Measurements from ENCODE around the gene SH3PXD2A.

SH3PXD2A gene

DNA sequence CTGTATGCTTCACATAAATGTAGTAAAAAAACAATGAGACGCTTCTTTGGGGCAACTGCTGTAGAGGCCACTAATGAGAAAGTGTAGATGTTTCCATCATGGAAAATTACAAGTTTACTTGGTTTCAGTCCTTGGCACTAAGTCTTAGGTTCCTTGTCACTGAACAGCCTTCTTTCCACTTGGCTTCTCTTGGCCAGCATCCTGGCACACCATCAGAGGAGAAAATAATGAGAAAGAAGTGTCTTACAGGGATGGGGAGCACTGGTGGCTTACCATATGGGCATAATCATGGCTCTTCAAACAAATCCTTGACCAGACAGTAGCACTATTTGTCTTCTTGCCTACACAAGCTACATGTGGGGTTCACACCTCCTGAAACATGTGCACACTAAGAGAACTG, 22.5 kb upstream of the SH3PXD2A start:
- no peak for DNase-seq

DNA sequence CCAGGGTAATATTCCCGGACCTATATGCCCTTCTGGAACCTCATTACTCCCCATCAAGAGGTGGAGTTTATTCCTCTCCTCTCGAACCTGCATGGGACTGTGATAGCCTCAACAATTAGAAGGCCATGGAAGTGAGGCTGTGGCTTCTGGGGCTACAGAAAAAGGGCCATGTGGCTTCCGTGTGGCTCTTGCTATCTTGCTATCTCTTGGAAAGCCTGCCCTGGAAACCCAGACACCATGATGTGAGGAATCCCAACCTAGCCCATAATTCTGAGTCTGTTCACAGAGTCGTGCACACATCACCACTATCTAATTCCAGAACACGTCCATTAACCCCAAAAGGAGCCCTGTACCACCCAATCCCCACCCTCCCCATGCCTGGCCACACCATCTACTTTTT, 20.8 kb upstream of the SH3PXD2A start:
- no peak for DNase-seq

DNA sequence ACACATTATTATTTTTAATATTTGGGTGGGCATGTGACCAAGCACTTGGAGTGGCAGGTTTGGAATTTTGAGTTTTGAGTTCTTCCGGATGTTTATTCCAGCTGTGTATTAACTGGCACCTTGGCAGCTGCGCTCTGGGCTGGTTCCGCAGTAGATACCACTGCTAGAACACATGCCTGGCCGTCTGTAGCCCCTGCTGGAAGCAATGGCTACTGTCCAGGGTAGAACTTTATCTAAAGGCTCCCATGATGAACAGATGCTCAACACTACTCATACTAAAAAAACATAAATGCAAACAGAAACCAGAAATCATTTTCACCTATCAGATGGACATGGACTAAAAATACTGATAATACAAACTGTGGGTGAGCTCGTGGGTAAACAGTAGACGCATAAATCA, 19.4 kb upstream of the SH3PXD2A start:
- no peak for DNase-seq

DNA sequence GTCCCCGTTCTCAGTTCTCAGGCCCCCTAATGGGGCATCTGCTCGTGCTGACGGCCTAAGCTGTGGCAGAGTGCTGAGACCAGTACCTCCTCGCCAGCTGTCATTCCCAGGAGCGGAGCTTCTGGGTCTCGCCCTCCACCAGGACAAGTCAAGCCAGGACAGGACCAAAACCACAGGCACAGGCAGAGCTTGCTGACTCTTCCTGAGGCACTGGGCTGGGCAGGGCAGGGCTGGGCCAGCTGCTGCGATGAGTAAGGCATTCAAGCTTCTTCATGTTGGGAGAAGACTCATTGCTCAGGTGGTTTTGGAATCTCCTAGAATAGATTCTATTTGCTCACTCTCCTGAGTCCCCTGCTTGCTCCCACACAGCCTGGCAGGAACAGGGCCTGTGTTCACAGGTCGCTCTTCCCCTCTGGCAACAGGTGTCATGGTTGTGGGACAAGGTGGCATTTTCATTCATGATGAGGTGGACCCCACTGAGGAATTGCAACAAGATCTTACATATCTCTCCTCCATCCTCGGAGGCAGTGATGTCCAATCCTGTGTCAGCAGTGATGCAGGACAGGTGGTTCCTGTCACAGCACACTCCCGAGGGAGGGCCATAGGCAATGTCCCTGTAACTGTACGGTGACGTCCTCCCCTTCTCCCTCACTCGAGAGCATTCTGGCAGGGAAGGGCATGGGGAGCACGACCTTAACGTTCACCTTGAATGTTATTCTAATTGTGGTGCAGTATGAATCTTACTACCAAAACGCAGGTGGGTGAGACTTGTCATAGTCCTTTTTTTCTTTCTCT, 17.0 kb upstream of the SH3PXD2A start:
- no peak for DNase-seq

DNA sequence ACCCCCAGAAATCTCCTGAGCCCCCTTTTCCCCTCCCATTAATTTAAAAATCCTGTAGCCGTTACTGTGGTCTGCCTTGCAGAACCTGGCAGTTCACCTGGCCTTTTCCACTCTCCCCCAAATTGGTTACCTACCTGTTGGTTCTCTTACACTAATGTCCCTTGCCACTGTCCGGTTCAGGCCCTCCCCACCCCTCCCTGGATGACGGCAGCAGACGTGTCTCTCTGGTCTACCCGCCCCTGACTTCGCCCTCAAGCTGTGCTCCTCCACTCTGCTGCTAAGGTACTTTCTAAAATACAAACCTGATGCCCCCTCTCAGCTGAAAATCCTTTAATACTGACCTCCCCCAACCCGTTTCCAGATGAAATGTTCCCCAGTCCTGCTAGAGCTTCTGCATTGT, 15.6 kb upstream of the SH3PXD2A start:
- no peak for DNase-seq

DNA sequence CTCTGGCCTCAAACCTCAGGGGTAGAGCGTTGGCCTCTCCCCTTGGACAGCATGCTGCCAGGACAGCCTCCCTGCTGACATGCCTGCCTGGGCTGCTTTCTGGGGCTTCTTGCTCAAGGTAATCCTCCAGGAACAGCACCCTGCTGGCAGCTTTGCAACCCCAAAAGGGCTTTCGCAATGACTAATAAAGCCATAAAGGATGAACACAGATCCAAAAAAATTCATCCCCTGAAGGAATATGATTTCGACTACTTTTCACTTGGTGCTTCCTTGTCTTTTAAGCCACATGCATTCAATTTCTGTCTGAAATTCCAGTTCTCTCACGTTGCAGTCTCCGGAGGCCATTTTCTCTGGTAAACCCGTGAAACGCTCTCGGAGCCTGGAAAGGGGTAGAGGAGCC, 15.1 kb upstream of the SH3PXD2A start:
- DNase-seq = no peak

DNA sequence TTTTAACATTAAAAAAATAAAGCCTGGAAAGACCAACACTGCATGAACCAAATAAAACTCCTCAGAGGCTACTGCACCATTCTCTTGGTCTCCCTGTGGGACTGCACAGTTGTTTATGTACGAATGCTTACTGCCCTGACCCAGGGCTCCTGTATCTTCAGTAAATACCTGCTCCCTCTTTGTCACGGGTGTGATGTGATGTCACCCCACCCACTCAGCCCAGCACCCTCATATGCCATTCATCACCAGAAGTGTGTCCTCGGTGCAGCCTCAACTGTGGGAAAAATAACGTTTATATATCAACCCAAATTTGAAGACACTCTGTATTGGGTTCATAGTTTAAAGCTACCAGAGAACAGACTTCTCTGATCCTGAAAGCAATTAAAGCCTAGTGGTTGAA, 14.0 kb upstream of the SH3PXD2A start:
- no peak for DNase-seq

DNA sequence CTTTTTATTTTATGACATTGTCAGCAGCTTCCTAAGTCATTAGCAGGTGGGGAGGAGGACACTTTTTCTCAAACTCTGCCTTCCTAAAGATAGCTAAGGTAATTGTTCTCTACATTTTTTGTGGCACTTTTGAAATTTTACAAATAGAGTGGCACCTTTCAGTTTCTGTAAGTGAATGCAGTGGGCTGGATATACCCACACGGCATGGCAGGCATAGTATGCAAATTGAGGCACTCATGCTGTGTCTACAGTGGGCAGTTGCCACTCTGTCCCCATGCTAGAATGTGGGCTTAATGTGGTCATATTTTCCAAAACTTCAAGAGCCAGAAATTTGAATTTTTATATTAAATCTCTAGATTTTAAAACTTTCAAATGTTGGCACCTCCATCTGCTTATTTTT, 12.8 kb upstream of the SH3PXD2A start:
- DNase-seq = no peak

GRCh38 chr10:103861505-103861904, 6.1 kb upstream of the SH3PXD2A start:
- DNase-seq = no peak

- DNase-seq = peak; percentile 59 to 73
These were observed 4.0 kb upstream of the SH3PXD2A start for GRCh38 chr10:103859161-103860086.

- no peak for DNase-seq
These were observed 3.0 kb upstream of the SH3PXD2A start for GRCh38 chr10:103858360-103858759.

GRCh38 chr10:103856797-103857170, 1.4 kb upstream of the SH3PXD2A start:
- DNase-seq = no peak

DNA sequence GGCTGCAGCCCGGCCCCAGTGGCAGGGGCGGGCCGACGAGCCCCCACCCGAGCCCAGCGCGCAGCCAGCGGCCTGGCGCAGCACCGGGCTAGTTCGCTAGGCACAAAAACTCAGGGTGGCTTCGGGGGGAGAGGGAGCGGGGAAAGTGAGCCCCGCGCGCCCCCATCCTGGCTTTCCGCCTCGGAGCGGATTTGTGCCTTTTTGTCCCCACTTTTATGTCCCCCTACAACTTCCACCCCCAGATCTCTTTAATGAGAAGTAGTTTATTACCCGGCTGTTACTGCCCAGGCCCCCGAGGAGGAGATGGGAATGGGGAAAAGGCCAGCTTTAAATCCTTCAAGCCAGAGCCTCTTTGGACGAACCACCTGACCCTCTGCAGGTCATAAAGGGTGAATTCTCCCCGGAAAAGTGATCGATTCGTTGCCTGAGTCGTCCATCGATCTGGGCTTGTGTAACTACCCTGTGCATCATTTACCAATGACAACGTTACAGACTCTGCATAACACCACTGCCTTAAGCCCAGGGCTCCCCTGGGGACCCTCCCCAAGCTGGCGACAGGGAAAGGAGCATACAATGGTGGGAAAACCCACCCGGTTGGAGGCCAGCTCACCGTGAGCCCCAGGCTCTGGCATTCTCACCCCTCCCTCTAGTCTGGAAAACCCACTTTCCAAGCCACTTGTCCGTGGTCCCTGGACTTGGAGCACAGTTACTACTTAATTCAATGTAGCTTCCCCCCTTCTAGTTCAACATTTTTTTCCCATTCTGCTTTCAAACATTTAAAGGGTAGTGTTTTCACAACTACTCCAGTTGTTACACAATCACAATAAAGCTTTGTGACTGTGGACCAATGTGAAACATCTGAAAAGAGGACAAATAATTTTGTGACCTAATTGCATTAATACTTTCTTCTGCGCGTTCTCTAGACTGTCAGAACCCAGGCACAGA, 748 bp upstream of the SH3PXD2A start:
- no peak for DNase-seq

GRCh38 chr10:103854686-103855391, 537 bp downstream of the SH3PXD2A start:
- DNase-seq = peak; percentile 23 to 36

- DNase-seq = no peak
These were observed 1.1 kb downstream of the SH3PXD2A start for GRCh38 chr10:103854265-103854685.

DNA sequence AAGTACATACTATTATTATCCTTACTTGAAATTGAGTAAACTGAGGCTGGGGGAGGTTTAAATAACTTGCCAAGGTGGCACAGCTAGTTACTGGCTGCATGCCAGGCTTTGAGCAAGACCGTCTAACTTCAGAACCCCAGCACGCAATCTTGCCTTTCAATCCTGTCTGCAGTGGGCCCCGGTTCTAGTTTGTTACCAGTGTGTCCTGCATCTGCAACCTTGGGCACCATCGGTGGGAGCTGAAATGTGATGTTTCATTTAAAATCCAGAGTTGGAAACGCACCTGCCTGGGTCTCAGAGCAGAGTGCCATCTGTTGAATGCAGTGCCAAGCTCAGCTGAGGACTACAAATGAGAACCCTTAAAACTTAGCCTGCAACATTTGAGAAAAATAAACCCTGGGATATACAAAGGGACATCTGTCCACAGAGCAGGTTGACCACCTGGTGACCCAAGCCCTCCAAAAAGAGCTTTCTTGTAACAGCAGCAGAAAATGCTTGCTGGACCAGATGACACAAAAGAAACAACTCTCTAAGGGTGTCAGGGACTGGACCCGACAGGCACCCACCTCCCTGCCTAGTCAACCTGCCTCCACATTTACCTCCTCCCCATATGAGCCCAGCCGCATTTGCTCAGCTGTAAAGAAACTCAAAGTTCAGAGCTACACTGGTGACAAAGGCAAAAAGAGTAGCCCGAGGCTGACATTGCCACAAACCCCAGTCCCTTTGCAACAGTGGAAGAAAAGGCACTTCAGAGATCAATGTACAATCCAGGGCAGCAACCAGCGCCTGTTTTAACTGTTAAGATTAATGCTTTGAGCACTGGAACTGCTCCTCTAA, 1.7 kb downstream of the SH3PXD2A start:
- no peak for DNase-seq

DNA sequence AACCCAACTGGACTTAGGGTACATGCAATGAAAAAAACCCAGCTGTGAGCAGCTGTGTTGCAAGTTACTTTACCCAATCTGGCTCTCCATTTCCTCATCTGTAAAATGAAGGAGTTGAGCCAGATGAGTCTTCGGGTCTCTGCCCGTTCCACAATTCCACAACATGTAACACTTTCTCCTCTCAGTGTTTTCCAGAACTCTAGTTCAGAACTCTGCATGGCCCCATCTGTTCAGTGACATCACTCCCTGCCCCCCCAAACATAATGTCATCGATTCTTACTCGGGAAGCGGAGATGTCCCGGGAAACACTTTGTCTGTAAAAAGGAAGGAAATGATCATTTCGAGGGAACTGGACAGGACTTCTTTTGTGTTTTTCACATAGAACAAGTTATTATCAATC, 2.5 kb downstream of the SH3PXD2A start:
- DNase-seq = no peak

- no peak for DNase-seq
These were observed 3.1 kb downstream of the SH3PXD2A start for GRCh38 chr10:103852189-103852711.

GRCh38 chr10:103851261-103851660, 4.1 kb downstream of the SH3PXD2A start:
- no peak for DNase-seq

DNA sequence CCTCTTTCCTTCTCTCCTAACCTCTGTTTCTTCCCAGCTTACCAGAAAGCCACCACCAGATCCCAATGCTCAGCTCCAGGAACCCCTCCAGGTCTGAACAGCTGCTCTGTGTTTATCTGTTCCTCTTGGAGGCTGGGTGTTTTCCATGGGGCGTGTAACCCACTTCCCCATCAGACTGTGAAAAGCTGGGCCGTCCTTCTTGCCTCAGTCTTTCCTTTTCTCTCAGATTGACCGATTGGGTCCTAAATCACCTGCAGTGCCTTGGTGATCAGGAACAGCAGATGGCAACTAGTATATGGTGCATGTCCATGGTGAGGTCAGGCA, 4.8 kb downstream of the SH3PXD2A start:
- DNase-seq = no peak

DNA sequence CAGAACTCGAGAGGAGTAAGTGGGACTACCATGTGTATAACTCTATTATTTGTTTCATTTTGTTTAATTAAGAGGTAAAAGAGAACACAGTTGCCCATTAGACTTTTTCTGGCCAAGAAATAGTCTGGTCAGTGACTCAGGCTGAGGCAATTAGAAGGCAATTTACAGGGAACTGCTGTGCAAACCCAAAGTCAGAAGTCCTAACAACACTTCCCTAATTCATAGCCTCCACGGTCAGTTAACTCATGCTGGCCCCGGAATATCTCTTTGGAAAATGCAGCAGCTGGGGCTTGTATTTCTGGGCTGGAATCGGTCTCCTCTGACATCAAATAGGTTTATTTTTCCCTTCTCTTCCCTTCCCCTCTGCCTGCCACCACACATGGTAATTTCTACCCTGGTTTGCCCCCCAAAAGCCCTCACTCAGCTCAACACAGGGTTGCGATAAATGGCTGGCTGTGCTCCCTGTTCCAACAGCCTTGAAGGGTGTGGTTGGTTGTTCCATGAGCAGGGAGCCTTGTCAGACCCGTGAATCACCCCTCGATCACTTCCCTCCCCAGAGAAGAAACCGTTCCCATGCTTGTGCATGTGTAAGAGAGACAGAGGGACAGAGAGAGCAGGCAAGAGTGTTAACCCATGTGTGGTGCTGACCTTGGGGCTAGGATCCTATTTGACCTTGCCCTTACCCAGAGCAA, 5.3 kb downstream of the SH3PXD2A start:
- no peak for DNase-seq
